PC-9 (cell line): ENCODE data around the gene PCDH15. TPM values are rescaled to one million over a fixed set of nuclear protein-coding genes. Genes with fewer than 3 reads are reported as not detected.
A peak's percentile ranks its signal among the peaks of the same experiment; 100 is the strongest.

Experiments
- BruUV-seq: library from RNA; stranded (reverse); fragments of 400-500 nt; replicated peaks from 2 replicates; lab custom pipeline; 2021; lab: Mats Ljungman, UMichigan
- CTCF ChIA-PET: fragments of 300-600 bp; sonication (Branson Sonifier 250); formaldehyde crosslinking; loops from one replicate; lab custom pipeline; 2022; ENCODE audit warnings: antibody characterized with exemption; lab: Charles Lee
- POLR2A ChIA-PET: fragments of 300-600 bp; sonication (Branson Sonifier 250); formaldehyde crosslinking; loops from one replicate; lab custom pipeline; 2022; ENCODE audit warnings: antibody characterized with exemption; ENCODE audit not compliant: unreplicated experiment; lab: Charles Lee
- DNase-seq, 2 experiments: peaks; one replicate each; pipeline versions ENCODE4 v3.0.0 to v3.0.0-alpha.2; 2015 to 2022; ENCODE audit warnings: mixed read lengths in 1 of 2
- H2AFZ ChIP-seq: fragments of 200-600 bp; sonication (generic); 2 replicates; pipeline ENCODE4 v1.8.1; 2017; ENCODE audit warnings: antibody characterized with exemption
- H3F3A ChIP-seq: fragments of 200-600 bp; sonication (generic); 2 replicates; pipeline ENCODE4 v1.8.1; 2017; ENCODE audit warnings: antibody characterized with exemption, mild to moderate bottlenecking, low read depth; ENCODE audit not compliant: insufficient read depth
- H3K27ac ChIP-seq: fragments of 200-600 bp; sonication (generic); 2 replicates; pipeline ENCODE4 v1.6.1; 2016; ENCODE audit warnings: mixed run types
- H3K27me3 ChIP-seq: fragments of 200-600 bp; sonication (generic); 2 replicates; pipeline ENCODE4 v1.6.1; 2016; ENCODE audit warnings: low read depth, mixed run types; ENCODE audit not compliant: insufficient read depth
- H3K36me3 ChIP-seq: fragments of 200-600 bp; sonication (generic); 2 replicates; pipeline ENCODE4 v1.6.1; 2016; ENCODE audit warnings: low read depth, mixed run types
- H3K4me1 ChIP-seq: fragments of 200-600 bp; sonication (generic); replicated peaks from 2 replicates; pipeline ENCODE4 v1.6.1; 2016; ENCODE audit warnings: mixed run types; ENCODE audit not compliant: insufficient read depth
- H3K4me2 ChIP-seq: fragments of 200-600 bp; sonication (generic); 2 replicates; pipeline ENCODE4 v1.6.1; 2017; ENCODE audit warnings: mixed run types
- H3K4me3 ChIP-seq: fragments of 200-600 bp; sonication (generic); 2 replicates; pipeline ENCODE4 v1.6.1; 2016; ENCODE audit warnings: mixed run types
- H3K79me2 ChIP-seq: fragments of 200-600 bp; sonication (generic); 2 replicates; pipeline ENCODE4 v1.6.1; 2017; ENCODE audit warnings: low read depth, mixed run types
- H3K9me2 ChIP-seq: fragments of 200-600 bp; sonication (generic); 2 replicates; pipeline ENCODE4 v1.8.1; 2017; ENCODE audit warnings: mild to moderate bottlenecking; ENCODE audit not compliant: insufficient read depth
- H3K9me3 ChIP-seq: fragments of 200-600 bp; sonication (generic); 2 replicates; pipeline ENCODE4 v1.8.1; 2016; ENCODE audit warnings: low read depth; ENCODE audit not compliant: insufficient read depth
- H4K20me1 ChIP-seq: fragments of 200-600 bp; sonication (generic); 2 replicates; pipeline ENCODE4 v1.8.1; 2017; ENCODE audit not compliant: insufficient read depth
- EZH2 ChIP-seq: fragments of 200-600 bp; sonication (generic); IDR thresholded peaks from 2 replicates; pipeline ENCODE4 v1.8.0; 2017; ENCODE audit warnings: antibody characterized with exemption, low read depth
- intact Hi-C: fragments of 100-400 bp; cut with micrococcal nuclease; formaldehyde crosslinking; loops from one replicate; pipeline ENCODE4 v1.10.0; 2022; ENCODE audit not compliant: unreplicated experiment
- total RNA-seq: library from RNA; stranded (reverse); gene quantifications from 2 replicates; pipeline ENCODE4 v1.2.3, GENCODE V29; 2021
- TF ChIP-seq, protein P1 (sequence below): fragments of 200-600 bp; sonication (generic); conservative IDR thresholded peaks from 2 replicates; pipeline ENCODE4 v1.6.1; 2017; ENCODE audit warnings: mixed run types, antibody characterized with exemption, mild to moderate bottlenecking, moderate library complexity

Gene PCDH15
- total RNA-seq, 1 experiment from 2014 or later, result not detected

DNA sequence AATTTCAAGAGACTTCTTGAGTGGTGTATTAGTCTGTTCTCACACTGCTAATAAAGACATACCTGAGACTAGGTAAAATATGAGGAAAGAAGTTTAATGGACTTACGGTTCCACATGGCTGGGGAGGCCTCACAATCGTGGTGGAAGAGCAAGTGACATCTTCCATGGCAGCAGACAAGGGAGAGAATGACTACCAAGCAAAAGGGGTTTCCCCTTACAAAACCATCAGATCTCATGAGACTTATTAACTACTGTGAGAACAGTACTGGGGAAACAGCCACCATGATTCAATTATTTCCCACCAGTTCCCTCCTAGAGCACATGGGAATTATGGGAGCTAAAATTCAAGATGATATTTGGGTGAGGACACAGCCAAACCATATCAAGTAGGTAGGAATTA is 150.5 kb downstream of the PCDH15 start:
- intact Hi-C loops, result no loop called here
- Histone ChIP-seq H4K20me1 (no peaks in the 10 kb centered on the region), H3K9me3 (no peaks in the 10 kb centered on the region), H3K36me3 (no peaks in the 10 kb centered on the region), H3K27ac (no peak overlapping the region), H3F3A (no peaks in the 10 kb centered on the region), H3K79me2 (no peaks in the 10 kb centered on the region), H3K4me2 (no peak overlapping the region), H3K4me1 (no peaks in the 10 kb centered on the region), H3K4me3 (no peak overlapping the region), H3K27me3 (no peaks in the 10 kb centered on the region), H3K9me2 (no peaks in the 10 kb centered on the region), H2AFZ (no peak overlapping the region)
- TF ChIP-seq, protein P1, sequence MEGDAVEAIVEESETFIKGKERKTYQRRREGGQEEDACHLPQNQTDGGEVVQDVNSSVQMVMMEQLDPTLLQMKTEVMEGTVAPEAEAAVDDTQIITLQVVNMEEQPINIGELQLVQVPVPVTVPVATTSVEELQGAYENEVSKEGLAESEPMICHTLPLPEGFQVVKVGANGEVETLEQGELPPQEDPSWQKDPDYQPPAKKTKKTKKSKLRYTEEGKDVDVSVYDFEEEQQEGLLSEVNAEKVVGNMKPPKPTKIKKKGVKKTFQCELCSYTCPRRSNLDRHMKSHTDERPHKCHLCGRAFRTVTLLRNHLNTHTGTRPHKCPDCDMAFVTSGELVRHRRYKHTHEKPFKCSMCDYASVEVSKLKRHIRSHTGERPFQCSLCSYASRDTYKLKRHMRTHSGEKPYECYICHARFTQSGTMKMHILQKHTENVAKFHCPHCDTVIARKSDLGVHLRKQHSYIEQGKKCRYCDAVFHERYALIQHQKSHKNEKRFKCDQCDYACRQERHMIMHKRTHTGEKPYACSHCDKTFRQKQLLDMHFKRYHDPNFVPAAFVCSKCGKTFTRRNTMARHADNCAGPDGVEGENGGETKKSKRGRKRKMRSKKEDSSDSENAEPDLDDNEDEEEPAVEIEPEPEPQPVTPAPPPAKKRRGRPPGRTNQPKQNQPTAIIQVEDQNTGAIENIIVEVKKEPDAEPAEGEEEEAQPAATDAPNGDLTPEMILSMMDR, result no peak
- TF ChIP-seq EZH2, result no peak
- ChIA-PET CTCF (no interaction called here), POLR2A (no interaction called here)
- BruUV-seq, result no TSS peak
- DNase-seq, result no peak

GRCh38 chr10:54622017-54622416 is 179.0 kb downstream of the PCDH15 start:
- BruUV-seq, result no TSS peak
- Histone ChIP-seq H3K4me2 (no peak overlapping the region), H3K27ac (no peak overlapping the region)

GRCh38 chr10:54620352-54620751 is 180.7 kb downstream of the PCDH15 start:
- no peak overlapping the region for H3K4me3 ChIP-seq
- CTCF ChIA-PET, result no interaction called here
- H3K4me1 ChIP-seq, result no peaks in the 10 kb centered on the region
- intact Hi-C loops, result no loop called here
- H3K79me2 ChIP-seq, result no peaks in the 10 kb centered on the region
- TF ChIP-seq, protein P1, result no peak
- TF ChIP-seq EZH2, result no peak
- no peak overlapping the region for H2AFZ ChIP-seq
- no peak for DNase-seq
- H3K27ac ChIP-seq, result no peak overlapping the region
- POLR2A ChIA-PET, result no interaction called here
- no TSS peak for BruUV-seq
- H3K27me3 ChIP-seq, result no peaks in the 10 kb centered on the region
- no peaks in the 10 kb centered on the region for H3K9me2 ChIP-seq
- no peaks in the 10 kb centered on the region for H4K20me1 ChIP-seq
- no peaks in the 10 kb centered on the region for H3F3A ChIP-seq
- H3K4me2 ChIP-seq, result no peak overlapping the region
- H3K9me3 ChIP-seq, result 0 out of 2 replicates have a peak, but pooled peaks cover 2% of the 10 kb centered on the region
- H3K36me3 ChIP-seq, result no peaks in the 10 kb centered on the region

More at GRCh38 chr10:54622017-54622416, 179.0 kb downstream of the PCDH15 start:
- no peaks in the 10 kb centered on the region for H3K9me2 ChIP-seq
- no peak overlapping the region for H3K4me3 ChIP-seq
- no peaks in the 10 kb centered on the region for H3K79me2 ChIP-seq
- H3K4me1 ChIP-seq, result no peaks in the 10 kb centered on the region
- H4K20me1 ChIP-seq, result no peaks in the 10 kb centered on the region
- H3K36me3 ChIP-seq, result no peaks in the 10 kb centered on the region
- no peaks in the 10 kb centered on the region for H3F3A ChIP-seq
- POLR2A ChIA-PET, result no interaction called here
- no peak for DNase-seq
- CTCF ChIA-PET, result no interaction called here
- peak overlapping the region; percentile 72; the same call in 1 of the 2 replicates for H2AFZ ChIP-seq
- TF ChIP-seq EZH2, result no peak
- TF ChIP-seq, protein P1, result no peak
- no peaks in the 10 kb centered on the region for H3K27me3 ChIP-seq
- intact Hi-C loops, result no loop called here
- no peaks in the 10 kb centered on the region for H3K9me3 ChIP-seq
